ENCODE results near the gene HBS1L.

The HBS1L gene

DNA sequence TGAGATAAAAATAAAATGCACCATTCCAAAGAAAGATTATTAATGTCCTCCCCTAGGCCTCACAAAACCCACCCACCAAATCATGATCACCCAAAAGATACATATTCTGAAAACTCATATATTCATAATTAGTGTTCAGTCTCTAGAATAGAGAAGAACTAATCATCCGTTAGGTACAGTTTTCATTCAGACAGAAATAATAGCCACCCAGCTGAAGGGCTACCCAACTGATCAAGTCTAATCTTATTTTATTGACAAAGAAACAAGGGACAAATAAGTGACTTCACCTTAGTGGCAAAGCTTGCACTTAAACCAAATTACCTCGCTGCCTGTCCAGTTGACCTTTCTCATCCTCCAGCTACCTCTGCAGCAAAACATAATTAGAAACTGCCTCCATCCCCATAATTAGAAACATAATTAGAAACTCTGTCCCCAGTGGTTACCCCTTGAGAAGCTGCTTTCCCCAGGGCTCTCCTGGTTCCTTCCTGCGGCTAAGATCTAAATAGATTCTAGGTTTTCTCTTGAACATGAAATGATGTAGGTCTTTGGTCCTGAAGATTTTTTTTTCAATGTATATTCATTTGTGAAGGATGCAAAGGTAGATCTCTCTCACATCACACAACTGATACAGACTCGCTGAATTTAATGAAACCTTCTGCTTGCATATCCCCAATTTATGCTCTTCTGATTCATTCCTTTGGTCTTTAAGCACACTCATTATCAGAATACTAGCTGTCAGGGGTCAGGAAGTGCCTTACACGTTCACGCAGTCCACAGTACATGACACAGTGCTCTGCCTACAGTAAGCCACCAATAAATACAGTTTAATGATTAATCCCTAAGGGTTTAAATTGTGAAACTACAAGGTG is 46.3 kb downstream of the HBS1L start (continued):
- TF ChIP-seq ZNF19 (tag by site-specific recombination; IDR thresholded peaks at IDR 0.05; ENCODE audit: low read depth), result no peak

DNA sequence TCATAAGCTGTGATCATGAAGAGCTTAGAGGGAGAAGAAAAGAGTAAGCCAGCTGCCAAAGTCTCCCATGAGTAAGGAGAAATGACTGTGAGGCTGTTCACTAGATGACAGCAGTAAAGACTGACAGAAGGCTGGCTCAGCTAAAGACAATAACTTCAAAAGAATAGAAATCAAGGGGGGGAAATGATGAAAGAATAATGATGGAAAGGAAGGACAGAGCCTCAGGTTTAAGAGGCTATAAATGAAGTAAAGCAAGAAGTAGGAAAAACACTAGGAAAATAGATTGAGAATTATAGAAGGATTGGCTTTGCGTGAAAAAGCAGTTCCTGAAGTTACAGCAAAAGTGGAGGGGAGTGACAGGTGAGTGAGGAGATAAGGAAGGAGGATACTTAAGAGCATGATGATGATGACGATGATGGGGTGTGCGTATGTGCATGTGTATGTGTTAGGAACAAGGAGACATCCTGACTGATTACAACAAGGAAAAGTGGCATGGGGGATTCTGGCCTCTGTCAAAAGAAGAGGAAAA is 48.2 kb downstream of the HBS1L start:
- no peak overlapping the region for H3K27ac ChIP-seq (ENCODE audit: extremely low read depth, low read depth, low read length)
- H3K4me1 ChIP-seq (ENCODE audit: control insufficient read depth, insufficient read depth, low read length), result no peaks in the 10 kb centered on the region
- no peak overlapping the region for H3K4me3 ChIP-seq (ENCODE audit: low read depth, low read length)
- peaks cover 2 to 4% of the 10 kb centered on the region in 2 experiments; a peak in 2 of 3 replicates for H3K36me3 ChIP-seq (ENCODE audit: control insufficient read depth in 2 of 2, insufficient read depth in 1 of 2, low read length in 2 of 2)
- POLR2A ChIA-PET, result no interaction called here
- H3K9me3 ChIP-seq (ENCODE audit: control insufficient read depth, insufficient read depth, low read depth, low read length), result no peaks in the 10 kb centered on the region
- 0 out of 2 replicates have a peak, but pooled peaks have one; percentile 11 for TF ChIP-seq PRDM1 (tag by site-specific recombination; IDR thresholded peaks at IDR 0.05)
- no peak for TF ChIP-seq ZNF433 (tag by site-specific recombination; IDR thresholded peaks at IDR 0.05; ENCODE audit: low read depth)
- no peak for TF ChIP-seq TRIM28 (IDR thresholded peaks at IDR 0.05; ENCODE audit: borderline replicate concordance, low read length)
- TF ChIP-seq ZFHX2 (tag by site-specific recombination; conservative IDR thresholded peaks at IDR 0.05), result no peak
- no peak for TF ChIP-seq ZNF768 (tag by site-specific recombination; IDR thresholded peaks at IDR 0.05)
- TF ChIP-seq KLF16 (tag by site-specific recombination; IDR thresholded peaks at IDR 0.05), result no peak
- TF ChIP-seq EGR2 (tag by site-specific recombination; IDR thresholded peaks at IDR 0.05; ENCODE audit: low read depth), result no peak
- CTCF ChIA-PET, result interaction anchor here (0.7 to 0.9 kb wide), 3 partner anchors 12 to 882 kb away, joined by 3 to 4 read pairs (median 4); no protein-coding TSS in a partner anchor

GRCh38 chr6:135004399-135004798 is 50.2 kb downstream of the HBS1L start:
- ChIA-PET POLR2A (no interaction called here), CTCF (interaction anchor here (0.6 to 1.7 kb wide), 9 partner anchors 9 to 1047 kb away, joined by 3 to 6 read pairs (median 5); no protein-coding TSS in a partner anchor)
- no peaks in the 10 kb centered on the region for H3K4me1 ChIP-seq (ENCODE audit: control insufficient read depth, insufficient read depth, low read length)
- H3K4me3 ChIP-seq (ENCODE audit: low read depth, low read length), result no peak overlapping the region
- TF ChIP-seq BCL11A (tag by site-specific recombination; IDR thresholded peaks at IDR 0.05; ENCODE audit: low read depth), result no peak
- no peak for TF ChIP-seq ZNF571 (tag by site-specific recombination; IDR thresholded peaks at IDR 0.05)
- no peak for TF ChIP-seq ZNF132 (tag by site-specific recombination; IDR thresholded peaks at IDR 0.05; ENCODE audit: borderline replicate concordance)
- no peak for TF ChIP-seq GFI1B (tag by site-specific recombination; IDR thresholded peaks at IDR 0.05)
- TF ChIP-seq, protein P1, sequence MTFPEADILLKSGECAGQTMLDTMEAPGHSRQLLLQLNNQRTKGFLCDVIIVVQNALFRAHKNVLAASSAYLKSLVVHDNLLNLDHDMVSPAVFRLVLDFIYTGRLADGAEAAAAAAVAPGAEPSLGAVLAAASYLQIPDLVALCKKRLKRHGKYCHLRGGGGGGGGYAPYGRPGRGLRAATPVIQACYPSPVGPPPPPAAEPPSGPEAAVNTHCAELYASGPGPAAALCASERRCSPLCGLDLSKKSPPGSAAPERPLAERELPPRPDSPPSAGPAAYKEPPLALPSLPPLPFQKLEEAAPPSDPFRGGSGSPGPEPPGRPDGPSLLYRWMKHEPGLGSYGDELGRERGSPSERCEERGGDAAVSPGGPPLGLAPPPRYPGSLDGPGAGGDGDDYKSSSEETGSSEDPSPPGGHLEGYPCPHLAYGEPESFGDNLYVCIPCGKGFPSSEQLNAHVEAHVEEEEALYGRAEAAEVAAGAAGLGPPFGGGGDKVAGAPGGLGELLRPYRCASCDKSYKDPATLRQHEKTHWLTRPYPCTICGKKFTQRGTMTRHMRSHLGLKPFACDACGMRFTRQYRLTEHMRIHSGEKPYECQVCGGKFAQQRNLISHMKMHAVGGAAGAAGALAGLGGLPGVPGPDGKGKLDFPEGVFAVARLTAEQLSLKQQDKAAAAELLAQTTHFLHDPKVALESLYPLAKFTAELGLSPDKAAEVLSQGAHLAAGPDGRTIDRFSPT (tag by site-specific recombination; IDR thresholded peaks at IDR 0.05), result no peak
- TF ChIP-seq ZNF521 (tag by site-specific recombination; IDR thresholded peaks at IDR 0.05), result no peak
- TF ChIP-seq IKZF3 (tag by site-specific recombination; IDR thresholded peaks at IDR 0.05), result no peak
- no peak for TF ChIP-seq ZNF248 (tag by site-specific recombination; IDR thresholded peaks at IDR 0.05)
- no peak for TF ChIP-seq ZNF146 (tag by site-specific recombination; IDR thresholded peaks at IDR 0.05)
- no peak for TF ChIP-seq ZNF473 (tag by site-specific recombination; IDR thresholded peaks at IDR 0.05)
- no peak for TF ChIP-seq ZBTB49 (tag by site-specific recombination; IDR thresholded peaks at IDR 0.05; ENCODE audit: low read depth)
- TF ChIP-seq OVOL3 (tag by site-specific recombination; IDR thresholded peaks at IDR 0.05), result no peak
- TF ChIP-seq, protein P2, sequence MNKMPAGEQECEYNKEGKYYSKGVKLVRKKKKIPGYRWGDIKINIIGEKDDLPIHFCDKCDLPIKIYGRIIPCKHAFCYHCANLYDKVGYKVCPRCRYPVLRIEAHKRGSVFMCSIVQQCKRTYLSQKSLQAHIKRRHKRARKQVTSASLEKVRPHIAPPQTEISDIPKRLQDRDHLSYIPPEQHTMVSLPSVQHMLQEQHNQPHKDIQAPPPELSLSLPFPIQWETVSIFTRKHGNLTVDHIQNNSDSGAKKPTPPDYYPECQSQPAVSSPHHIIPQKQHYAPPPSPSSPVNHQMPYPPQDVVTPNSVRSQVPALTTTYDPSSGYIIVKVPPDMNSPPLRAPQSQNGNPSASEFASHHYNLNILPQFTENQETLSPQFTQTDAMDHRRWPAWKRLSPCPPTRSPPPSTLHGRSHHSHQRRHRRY (tag by site-specific recombination; IDR thresholded peaks at IDR 0.05), result no peak
- no peak for TF ChIP-seq ZNF449 (tag by site-specific recombination; IDR thresholded peaks at IDR 0.05)
- no peak overlapping the region for H3K27ac ChIP-seq (ENCODE audit: extremely low read depth, low read depth, low read length)
- H3K36me3 ChIP-seq (ENCODE audit: control insufficient read depth in 2 of 2, insufficient read depth in 1 of 2, low read length in 2 of 2), result peaks cover 3 to 8% of the 10 kb centered on the region in 2 experiments; a peak in 2 of 3 replicates
- no peaks in the 10 kb centered on the region for H3K9me3 ChIP-seq (ENCODE audit: control insufficient read depth, insufficient read depth, low read depth, low read length)
